Measurements from ENCODE around the gene PADI2.

GRCh38 chr1:17028662-17029188 is 90.5 kb downstream of the PADI2 start:
- TF ChIP-seq CTCF (conservative IDR thresholded peaks at IDR 0.05; ENCODE audit: low read length) (no peak), EZH2phosphoT487 (IDR thresholded peaks at IDR 0.05; ENCODE audit: borderline replicate concordance, low read depth, low read length) (no peak)

All from OCI-LY7 (cell line).